HG02763 (cell line): ENCODE data around the gene FIGLA.
"Not testable (repeated sequence)": the region's sequence is repeated elsewhere in the genome, so short reads cannot be mapped to it uniquely, and the experiment has no call there.

Experiments used
- ATAC-seq: cut with Tn5 transposase; IDR thresholded peaks from one replicate; pipeline ENCODE4 v1.9.1; 2021; ENCODE audit warnings: mild to moderate bottlenecking, moderate library complexity; ENCODE audit not compliant: unreplicated experiment

The FIGLA gene

DNA sequence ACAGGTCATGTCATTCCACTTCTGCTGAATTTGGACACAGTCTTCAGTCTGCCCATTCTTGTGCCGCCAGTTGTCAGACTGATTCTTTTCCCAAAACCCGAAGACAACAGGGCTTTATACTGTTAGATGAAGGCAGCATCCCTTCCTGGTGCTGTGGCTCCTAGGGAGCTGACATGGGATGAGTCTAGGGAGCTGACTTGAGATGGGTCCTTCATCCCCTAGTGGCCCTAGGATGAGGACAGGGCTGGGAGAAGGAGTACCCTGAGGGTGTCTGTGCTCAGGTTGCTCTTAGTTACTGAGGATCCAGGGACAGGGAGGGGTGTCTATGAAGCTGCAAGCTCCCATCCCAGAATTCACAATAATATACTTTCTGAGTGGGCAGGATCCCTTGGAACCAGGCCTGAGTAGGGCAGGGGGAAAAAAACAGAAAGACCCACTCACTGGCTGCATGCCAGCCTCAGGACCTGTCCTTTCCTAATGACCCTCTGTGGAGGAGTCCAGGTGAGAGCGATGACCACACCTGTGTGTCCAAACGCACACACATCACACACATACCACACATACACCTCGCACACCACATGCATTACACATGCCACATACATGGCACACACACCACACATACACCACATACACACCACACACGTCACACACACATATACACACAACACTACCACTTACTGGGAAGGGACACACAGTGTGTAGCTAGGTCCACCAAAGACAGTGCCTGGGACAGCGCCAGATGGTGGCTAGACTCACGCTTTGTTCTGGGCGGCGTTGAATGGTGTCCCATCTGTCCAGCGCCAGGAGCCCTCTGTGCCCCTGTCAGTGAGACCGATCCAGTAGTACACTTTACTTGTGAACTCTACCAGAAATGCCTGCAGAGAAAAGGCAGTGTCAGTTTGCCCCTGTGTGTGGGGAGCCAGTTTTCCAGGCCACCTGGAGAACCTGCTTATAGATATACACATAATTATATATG lies 18.8 kb upstream of the FIGLA start:
- no peak for ATAC-seq

DNA sequence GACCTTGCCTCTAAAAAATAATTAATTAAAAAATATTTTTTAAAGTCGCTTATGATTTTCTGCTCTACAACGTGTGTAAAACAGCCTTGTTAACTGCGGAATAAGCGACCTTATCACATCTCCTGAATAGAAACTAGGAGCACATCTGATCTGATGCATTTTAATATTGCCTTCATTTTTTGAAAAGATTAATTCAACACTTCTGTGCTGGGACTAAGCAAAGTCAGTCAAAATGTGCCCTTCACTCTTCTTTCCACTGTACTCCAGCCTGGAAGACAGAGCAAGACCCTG lies 17.3 kb upstream of the FIGLA start:
- ATAC-seq = no peak

DNA sequence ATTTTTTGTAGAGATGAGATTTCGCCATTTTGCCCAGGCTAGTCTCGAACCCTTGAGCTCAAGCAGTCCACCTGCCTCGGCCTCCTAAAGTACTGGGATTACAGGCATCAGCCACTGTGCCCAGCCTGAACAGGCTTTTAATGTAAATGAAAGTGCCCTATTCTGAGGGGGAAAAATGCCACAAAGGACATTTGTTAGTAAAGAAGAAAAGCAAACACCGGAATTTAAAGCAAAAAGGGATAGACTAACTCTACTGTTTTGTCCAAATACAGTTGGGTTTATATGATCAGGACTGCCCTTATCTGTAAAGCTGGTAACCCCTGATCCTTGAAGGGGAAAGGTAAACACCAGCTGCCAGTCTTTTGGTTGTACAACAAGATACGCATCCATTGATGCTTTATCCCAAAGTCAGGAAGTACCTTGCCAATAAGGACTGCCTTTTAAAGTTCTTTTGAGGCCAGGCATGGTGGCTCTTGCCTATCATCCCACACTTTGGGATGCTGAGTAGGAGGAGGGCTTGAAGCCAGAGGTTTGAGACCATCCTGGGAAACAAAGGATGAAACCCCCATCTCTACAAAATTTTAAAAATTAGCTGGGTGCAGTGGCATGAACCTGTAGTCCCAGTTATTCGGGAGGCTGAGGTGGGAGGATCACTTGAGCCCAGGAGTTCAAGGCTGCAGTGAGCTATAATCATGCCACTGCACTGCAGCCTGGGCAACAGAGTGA lies 16.8 kb upstream of the FIGLA start:
- ATAC-seq = no peak

DNA sequence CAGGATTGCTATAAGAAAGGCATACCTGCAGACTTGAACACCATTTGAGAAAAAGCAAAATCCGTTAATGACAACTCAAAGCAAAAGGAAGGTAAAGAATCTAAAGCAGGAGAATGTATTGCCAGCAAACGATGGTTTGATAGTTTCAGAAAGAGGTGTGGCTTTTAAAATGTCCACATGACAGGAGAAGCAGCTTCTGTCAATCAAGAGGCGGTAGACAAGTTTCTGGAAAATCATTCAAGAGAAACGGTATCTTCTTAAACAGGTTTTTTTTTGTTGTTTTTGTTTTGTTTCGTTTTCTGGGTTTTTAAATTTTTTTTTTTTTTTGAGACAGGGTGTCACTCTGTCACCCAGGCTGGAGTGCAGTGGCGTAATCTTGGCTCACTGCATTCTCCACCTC lies 16.2 kb upstream of the FIGLA start:
- no peak for ATAC-seq

DNA sequence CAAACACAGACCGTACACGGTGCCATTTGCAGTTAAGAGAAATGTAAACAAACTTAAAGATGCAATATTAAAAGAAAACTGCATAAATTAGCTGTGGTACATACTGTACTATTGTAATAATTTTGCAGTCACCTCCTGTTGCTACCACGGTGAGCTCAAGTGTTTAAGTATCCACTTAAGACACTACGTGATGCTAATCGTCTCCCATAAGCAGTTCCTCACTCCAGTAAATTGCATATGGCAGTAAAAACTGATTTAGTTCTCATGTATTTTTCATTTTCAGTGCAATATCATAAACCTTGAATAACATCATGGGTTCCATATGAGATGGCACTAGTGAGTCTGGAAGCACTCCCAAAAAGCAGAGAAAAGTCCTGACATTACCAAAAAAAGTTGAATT lies 15.6 kb upstream of the FIGLA start:
- no peak for ATAC-seq

DNA sequence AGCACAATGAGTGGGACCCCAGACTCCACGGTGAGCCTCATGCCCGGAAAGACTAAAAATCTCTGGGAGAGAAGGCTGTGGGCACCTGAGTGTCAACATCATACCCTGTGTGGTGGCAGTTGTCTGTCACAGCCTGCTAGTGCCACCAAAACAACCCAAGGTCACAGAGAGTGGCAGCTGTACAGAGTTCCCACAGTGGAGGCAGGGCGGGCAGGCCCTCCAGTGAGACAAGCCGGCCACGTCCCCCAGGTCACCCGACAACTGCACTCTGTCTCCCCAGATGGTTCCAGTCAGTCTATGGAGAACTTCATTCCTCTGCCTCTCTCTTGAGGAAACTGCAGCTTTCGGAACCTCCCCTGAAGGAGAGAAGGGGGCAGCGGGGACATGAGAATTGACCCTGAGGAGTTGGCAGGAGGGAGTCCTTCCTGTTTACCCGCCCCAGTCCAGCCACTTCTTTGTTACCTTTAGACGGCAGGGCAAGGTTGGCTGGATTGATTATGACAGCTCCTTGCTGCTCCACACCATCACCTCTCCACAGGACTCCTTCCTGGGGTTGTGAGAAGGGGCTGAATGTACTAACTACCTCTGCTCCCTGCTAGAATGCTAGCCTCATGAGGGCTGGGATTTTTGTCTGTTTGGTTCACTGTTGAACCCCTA lies 11.3 kb upstream of the FIGLA start:
- ATAC-seq = no peak

DNA sequence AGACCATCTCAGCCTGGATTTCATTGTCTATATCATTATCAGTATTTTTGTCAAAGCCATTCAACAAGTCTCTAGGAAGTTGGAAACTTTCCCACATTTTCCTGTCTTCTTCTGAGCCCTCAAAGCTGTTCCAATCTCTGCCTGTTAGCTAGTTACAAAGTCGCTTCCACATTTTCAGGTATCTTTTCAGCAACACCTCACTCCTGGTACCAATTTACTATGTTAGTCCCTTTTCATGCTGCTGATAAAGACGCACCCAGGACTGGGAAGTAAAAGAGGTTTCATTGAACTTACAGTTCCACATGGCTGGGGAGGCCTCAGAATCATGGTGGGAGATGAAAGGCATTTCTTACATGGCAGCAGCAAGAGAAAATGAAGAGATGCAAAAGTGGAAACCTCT lies 9.3 kb upstream of the FIGLA start:
- no peak for ATAC-seq

DNA sequence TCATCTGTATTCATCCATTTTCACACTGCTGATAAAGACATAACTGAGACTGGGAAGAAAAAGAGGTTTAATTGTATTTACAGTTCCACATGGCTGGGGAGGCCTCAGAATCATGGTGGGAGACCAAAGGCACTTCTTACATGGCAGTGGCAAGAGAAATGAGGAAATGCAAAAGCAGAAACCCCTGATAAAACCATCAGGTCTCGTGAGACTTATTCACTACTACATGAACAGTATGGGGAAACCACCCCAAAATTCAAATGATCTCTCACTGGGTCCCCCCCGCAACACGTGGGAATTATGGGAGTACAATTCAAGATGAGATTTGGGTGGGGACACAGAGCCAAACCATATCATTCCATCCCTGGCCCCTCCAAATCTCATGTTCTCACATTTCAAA lies 7.6 kb upstream of the FIGLA start:
- not testable (repeated sequence) for ATAC-seq

DNA sequence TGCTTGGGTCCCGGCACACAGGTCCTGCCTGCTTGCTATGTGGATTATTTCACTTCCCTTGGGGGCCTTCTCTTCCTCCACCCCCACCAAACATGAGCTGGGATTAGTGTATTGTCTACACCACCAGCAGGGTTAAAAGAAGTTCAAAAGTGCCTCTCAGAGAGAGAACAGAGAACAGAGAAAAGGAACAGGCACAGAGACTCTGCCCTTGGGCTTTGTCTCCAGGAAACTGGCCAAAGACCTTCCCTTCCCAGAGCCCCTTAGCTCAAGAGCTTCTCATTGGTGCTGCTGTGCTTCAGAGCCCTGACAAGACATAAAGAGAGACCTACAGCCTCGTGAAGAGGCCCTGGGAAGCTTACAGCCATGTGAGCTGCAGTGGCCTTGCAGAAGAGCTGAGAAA lies 7.1 kb upstream of the FIGLA start:
- no peak for ATAC-seq

DNA sequence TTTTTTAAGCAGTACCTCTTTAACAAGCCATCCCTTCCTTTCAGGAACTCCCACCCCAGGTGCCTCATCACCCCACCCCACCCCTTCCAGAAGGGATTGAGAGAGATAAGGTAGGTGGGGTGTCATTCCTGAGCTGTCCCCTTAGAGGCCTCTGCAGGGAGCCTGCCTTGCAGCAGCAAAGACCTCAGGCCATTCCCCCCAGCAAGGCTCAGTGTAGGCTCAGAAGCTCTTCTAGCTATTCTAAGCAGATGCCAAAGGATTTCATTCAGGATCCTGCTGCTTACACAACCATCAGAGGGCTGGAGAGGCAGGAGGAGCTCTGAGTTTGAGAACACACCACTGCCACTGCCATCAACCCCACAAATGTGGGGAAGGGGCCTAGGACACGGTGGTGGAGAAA lies 5.8 kb upstream of the FIGLA start:
- no peak for ATAC-seq

DNA sequence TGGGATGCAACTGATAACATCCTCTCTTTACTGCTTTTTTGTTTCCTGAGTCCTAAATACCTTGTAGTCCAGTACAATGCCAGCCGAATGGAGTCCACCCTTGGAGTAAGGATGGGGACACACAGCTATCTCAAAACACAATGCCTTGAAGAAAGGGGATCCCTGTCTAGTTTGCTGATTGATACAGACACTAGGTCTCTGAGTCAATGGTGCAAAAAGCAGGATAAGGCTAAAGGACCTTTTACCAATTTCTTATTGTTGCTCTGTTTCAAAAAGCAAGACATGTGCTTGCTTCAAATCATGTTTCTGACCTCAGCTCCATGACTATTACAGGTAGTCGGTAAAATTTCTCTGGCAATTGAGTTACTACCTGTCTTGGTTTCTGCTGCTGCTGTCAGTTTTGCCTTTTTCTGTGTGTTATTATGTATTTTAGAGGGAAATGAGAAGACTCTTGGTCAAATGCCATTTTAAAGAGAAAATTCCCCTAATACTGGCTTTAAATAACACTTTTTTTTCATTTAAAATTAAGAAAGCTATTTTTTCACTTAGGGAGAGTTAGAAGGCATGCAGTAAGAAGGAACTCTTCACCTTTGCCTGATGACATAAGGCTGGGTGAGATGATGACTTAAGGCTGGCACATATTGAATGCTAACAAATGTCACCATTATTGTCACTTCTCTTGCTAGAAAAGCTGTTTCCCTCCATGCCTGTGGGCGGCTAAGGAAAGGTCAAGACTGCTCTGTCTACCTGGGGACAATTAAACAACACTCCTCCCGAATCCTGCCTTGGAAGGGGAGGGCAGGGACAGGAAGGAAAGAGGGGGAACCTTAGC lies 4.9 kb upstream of the FIGLA start:
- ATAC-seq = no peak

DNA sequence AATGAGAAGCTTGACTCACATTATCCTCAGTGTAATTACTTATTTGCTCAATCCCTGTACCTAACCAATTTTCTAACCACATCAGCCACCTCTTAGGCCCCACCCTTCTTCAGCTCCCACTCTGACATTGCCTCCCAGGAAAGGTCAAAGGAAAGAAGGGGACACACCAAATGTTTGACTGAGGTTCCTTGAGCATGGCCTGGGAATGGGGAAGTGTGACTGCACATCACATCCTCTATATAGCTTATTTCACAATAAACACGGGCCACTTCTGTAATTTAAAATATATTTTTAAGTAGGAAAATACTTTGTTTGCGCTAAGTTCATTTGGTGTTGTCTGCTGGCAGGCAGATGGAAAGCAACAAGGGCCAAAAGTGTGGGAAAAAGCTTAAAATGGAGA lies 3.0 kb upstream of the FIGLA start:
- no peak for ATAC-seq

DNA sequence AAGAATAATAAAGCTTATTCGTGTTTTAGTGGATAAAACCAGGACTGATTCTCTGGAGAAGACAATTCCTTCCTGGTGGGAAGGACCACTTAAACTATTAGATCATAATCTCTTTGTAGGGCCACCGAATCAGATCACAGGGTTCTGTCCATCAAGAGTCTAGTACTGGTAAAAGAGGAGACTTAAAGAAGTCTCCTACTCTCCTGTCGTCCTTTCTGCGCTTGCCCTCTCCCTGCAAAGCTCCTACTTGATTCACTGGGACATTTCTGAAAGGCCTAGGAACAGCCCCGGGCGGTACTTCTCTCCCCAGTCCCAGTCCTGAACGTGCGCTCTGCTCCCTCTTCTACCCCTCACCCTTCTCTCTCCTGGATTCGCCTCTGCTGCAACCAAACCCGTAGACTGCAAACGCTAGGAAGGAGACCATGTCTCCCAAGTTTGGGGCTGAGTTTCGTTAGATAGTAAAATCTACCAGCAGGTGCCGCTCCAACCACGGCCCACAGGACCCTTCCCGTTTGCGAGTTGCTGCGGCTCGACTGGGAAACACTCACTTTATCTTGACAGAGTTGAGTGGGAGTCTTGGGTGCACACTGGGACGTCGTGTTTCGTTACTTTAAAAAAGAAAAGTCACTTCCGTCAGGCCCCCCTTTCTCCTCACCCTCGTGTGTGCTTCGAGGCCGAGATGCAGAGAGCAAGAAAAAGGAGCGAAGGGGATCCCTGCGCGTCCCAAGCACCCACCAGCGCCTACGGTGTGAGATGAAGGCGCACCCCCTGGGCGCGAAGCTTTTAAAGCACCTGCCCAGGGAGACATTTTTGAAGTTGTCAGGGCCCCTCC lies 923 bp downstream of the FIGLA start:
- ATAC-seq = no peak

DNA sequence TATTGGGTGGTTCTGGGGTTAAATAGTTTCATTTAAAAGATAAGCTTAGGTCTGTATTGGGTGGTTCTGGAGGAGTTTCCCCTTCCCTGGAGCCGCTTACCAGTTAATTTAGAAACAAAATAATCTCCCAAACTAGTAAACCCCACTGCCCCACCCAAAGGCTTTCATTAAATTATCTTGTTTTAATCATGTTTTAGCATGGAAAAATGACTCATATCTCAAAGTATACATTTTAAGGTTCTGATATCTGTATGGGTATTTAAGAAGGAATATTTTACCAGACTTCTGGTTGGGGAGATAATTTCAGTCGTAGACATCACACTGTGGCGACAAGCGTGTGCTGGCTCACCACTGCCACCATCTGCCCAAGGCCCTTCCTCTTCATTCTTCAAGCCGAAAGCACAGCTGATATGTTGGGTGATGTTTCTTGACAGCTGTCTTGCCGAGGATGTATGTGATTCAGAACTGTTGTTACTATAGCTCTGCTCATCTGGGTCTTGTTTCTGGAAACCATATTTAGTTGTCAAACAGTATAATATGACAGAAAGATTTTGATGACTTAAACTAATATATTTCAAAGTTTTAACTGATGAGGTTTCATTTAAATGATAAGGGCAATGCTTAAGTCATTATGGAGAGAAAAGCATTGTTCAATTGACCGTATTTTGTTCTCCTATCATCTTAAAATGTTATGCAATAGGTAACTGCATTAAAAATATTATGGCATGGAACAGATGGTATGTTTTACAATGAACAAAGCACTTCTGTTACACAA lies 5.1 kb downstream of the FIGLA start:
- ATAC-seq = no peak

DNA sequence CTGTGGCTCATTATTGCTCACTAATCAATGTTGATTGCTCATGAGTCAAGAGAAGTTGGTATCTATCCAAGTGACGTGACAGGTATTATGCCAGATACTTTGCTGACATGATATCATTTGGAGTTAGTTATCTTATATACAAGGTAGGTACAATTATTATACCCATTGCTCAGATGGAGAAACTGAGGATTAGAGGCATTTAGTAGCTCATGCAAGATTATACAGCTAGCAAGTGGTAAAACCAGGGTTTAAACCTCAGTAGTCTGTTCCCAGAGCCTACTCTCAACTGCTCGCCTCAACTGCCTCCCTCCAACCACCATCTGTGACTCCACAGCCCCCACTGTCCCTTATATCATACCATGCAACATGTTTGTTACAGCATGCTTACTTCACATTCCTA lies 6.1 kb downstream of the FIGLA start:
- ATAC-seq = no peak

DNA sequence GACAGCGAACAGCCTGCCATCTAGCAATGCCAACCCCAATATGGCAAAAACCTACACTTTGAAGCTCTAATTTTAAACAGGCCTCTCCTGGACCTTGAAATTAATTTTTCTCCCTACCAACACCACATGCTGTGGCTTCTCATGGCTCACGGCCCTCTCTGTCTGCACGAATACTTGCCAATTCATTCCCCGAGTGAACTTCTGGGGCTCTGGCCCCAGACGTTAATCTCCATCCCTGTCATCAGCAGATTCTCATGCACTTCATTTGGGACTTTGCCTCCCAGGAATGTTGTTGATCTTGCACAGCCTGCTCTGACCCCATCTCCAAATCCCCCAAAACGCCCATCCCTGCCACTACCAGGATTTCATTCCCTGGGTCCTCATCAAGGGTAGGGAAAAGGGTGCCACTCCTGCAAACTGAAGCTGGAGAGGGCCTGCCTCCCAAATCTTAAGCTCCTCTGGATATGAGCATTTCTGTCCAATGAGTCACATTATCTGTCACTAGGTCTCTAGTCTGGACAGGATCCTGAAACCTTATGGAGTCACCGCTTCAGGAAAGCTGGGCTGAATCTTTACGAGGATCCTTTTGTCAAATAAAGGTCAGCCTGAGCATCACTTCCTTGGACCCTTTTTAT lies 10.4 kb downstream of the FIGLA start:
- ATAC-seq = no peak

DNA sequence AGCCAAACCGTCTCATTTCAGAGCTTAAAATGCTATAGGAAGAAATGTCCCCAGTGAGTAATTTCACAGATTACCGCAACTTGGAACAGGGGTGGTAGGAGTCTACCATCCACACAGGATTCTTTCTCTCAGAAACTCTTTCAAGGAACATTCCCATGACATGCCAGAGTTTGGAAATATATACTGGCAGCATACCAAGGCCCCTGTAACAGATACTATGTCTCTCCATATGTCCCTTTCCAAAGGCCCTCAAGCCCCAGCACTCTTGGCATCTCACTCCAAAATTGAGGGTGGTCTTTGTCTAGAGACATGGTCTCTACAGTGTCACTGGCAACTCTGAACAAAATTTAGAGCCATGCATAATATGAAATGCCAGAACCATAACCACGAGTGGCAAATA lies 11.0 kb downstream of the FIGLA start:
- no peak for ATAC-seq

DNA sequence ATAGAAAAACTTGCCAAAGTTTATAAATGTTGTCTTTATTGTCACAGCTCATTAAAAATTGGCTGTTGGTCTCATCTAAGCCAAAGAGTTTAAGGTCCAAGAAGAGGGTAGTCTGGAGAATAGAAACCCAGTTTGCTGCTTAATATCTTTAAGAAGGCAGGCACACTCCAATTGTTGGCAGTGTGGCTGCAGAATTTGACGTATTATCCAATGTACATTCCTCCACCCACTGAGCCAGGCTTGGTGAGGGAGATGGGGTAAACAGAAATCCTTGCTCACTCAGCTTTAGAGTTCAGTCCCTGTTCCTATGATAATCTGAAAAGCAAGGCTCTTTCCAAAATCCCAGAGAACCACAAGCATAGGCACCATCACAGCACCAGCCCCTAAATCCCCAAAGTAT lies 11.8 kb downstream of the FIGLA start:
- ATAC-seq = no peak

DNA sequence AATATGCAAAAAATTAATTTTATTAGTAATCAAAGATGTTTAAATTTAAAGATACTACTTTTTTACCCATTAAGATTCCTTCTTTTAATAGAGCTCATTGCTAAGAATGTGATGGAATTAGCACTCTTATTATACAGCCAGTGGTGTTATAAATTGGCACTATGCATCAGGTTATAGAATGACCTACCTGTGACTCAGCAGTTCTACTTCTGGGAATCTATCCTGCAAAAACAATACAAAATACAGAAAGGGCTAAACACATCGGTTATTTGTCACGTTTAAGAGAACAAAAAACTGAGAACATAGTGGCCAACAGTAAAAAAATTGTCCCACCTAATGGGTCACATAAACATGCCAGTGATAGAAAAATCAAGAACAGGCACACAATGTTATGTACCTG lies 13.0 kb downstream of the FIGLA start:
- no peak for ATAC-seq
